ENCODE results near the gene DFFA.

DNA sequence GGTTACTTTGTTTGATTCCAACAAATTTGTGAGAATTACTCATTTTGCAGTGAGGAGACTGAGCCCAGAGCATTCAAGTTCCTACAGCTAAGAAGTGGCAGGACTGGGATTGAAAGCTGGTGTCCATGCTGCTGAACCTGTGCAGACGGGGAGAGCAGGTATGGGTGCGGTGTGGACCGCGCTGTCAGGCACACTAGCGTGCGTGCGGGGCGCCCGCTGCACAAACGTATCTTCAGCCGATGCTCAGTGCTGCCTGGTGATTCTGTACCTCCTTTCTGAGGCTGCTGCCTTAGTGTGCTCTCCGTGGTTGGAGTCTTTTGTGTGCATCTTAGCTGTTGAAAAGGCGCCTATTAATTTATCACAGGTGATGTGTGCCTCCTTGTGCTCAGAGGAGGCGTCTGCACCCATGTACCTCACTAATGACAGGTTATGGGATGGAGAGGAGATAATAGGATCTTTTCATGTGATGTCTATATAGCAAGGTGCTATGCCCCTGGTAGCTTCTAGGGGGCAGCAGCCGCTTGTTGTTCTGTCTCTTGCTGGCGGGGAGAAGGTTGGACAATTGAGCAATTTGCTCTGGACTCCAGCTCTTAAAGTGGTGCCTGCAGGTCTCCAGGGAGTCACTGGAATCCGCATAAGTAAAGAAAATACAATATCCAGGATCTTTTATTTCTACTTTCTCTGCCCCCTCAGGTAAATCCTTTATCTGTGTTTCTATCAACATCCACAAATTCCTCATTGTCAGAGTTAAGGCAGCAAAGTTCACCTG lies 35.0 kb upstream of the DFFA start:
- no peak for TF ChIP-seq EZH2phosphoT487 (IDR thresholded peaks at IDR 0.05; ENCODE audit: insufficient read depth, low read depth)
- no peak for TF ChIP-seq EZH2 (IDR thresholded peaks at IDR 0.05; ENCODE audit: insufficient read depth, poor library complexity, severe bottlenecking)
